Right forelimb (tissue), 1 donor: Measurements from ENCODE around the gene PSMA5.

Experiments
- DNase-seq: peaks from one replicate; pipeline ENCODE4 v3.0.0-alpha.2; 2018

The PSMA5 gene

DNA sequence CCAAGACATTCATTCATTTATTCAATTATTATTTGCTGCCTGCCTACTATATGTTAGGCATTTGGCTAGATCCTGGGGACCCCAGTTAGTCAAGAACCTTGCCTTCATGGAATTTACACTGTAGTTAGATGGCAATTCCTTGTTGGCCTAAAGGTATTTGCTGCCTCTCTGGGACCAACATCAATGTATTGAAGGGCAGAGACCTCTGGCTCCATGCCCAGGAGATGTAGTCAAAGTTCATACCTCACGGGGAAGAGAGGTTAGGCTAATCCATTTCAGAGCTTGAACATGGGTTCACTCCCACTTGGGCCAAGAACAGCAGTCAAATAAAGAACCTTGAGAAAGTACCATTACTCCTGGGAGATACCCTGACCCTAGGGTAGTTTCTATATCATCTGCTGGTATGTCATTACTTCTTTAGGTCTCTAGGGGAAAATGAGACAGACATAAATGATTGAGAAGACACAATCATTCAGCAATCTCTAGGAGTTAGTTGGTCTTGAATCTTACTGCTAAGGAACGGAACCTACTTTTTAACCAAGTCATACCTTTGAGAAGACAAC, 60.5 kb downstream of the PSMA5 start:
- no peak for DNase-seq

DNA sequence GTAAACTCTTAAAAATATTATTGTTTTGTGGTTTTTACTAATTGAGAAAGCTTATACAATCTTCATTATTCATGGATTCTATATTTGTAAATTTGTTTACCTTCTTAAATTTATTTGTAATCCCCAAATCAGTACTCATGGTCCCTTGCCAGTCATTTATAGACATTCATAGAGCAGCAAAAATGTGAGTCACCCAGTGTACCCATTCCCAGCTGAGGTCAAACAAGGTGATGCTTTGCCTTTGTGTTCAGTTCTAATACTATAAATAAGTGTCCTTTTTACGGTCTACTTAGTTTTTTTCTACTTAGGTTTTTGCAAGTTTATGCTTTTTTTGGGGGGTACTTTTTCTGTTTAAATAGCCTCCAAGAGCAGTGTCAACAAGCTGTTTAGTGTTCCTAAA, 64.6 kb downstream of the PSMA5 start:
- DNase-seq, result no peak

DNA sequence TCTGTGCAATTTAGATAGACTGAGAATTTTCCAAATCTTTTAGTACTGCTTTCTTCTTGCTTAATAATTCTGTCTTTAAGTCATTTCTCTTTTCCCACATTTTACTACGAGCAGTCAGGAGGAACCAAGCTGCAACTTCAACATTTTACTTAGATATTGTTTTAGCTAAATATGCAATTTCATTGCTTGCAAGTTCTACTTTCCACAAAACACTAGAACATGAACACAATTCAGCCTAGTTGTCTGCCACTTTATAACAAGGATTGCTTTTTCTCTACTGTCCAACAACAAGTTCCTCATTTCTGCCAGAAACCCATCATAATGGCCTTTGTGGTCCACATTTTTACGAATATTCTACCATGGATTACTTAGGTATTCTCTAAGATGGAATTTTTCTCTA, 65.2 kb downstream of the PSMA5 start:
- no peak for DNase-seq

DNA sequence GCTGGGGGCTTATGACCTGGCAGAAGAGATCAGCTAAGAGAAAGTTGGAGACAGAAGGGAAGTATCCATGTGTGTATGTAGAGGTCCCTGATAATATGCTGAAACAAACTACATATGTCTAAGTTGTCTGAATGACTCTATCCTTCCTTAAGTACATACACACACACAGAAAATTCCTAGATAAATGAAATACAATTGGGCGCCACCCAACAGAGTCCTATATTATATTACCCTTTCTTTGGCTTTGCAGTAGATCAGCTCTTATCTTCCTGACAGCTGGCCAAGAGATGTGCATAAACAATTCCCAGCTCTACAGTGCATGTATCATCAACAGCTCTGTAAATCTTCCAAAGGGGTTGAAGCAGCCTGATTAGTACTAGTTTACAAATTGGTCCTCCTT, 68.6 kb downstream of the PSMA5 start:
- no peak for DNase-seq

DNA sequence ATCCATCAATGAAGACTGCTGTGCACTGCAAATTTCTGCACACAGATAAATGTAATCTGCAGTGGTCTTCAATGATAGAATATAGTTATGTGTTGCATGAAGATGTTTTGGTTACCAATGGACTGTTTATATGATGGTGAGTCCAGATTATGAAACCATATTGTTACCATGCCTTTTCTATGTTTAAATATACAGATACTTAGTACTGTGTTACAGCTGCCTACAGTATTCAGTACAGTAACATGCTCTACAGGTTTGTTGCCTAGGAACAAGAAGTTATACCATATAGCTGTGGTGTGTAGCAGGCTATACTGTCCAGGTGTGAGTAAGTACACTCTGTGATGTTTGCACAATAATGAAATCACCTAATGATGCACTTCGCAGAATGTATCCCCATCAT, 69.3 kb downstream of the PSMA5 start:
- DNase-seq, result no peak

DNA sequence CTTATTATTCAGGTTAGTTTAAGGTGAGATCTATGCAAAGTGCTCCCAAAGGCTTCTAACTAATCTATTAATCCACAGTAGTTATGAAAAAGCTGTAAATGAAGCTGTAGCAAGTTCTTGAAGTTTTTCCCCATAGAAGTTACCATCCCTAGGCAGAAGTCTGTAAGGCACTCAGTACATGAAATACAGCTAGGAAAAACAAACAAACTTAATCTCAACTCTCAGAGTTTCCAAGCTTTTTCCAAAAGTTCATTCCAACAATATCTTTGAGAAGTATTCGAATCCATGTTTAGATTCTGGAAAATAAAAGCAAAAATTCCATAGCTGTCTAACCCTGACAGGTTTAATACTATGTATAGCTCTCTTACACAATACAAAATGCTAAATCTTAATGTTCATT, 69.7 kb downstream of the PSMA5 start:
- DNase-seq, result no peak

DNA sequence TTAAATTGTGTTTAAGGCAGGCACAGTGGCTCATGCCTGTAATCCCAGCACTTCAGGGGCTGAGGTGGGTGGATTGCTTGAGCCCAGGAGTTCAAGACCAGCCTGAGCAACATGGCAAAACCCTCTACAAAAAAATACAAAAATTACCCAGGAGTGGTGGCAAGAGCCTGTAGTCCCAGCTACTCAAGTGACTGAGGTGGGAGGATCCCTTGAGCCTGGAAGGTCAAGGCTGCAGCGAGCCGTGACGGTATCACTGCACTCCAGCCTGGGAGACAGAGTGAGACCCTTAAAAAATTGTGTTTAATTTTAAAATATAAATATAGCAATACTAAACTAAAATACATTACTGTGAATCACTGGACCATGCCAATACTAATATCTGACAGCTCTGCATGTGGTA, 71.3 kb downstream of the PSMA5 start:
- DNase-seq, result no peak

DNA sequence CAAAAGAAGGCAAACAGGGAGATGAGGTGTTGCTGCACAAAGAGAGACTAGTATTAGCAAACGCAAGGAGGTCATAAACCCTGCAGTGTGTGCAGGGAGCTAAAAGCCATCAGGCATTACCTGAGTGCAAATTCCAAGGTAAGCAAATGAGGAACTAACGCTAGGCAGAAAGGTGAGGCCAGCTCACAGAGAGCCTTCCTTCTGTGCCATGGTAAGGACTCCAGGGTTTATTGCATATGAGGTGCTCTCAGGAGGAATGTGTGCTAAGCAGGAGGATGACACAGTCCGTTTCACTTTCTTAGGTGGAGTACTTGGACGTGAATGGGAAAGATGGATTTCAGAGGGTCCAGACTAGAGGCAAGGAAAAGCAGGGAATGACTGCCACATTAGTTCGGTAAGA, 74.8 kb downstream of the PSMA5 start:
- no peak for DNase-seq

DNA sequence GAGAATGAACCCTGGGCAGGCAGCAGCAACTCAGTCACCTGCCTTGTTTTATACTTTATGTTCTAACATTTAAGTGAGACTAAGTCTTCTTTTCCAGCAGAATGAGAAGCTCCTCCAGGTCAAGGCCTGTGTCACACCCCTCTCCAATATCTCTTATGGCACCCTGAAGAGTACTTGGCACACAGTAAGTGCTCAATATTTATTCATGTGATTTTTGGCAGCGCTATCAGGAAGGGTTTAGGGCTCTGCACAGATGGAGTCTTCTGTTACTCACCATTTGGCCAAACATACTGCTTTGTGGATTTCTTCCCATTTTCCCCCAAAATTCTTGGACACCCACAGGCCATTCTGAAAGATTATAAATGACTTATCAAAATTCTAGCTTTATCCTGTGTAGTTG, 75.6 kb downstream of the PSMA5 start:
- no peak for DNase-seq

DNA sequence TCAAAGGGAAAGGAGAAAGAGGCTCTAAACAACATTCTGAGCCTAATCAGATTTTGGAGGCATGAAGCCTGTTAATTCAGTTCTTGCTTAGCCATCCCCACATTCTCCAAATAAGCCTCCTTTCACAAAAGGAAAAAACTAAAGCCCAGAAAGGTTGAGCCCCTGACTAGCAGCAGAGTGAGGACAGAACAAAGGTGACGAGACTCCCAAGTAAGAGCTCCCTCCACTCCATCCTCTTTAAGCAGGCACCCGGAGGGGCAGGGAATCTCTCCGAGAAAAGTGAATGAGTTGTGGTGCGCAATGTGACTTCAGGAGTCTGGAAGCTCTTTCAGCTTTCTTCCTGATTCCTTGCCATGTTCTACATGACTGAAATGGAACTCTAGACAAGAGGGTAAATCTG, 76.1 kb downstream of the PSMA5 start:
- no peak for DNase-seq
